ENCODE measurements around the gene HSPG2.

DNA sequence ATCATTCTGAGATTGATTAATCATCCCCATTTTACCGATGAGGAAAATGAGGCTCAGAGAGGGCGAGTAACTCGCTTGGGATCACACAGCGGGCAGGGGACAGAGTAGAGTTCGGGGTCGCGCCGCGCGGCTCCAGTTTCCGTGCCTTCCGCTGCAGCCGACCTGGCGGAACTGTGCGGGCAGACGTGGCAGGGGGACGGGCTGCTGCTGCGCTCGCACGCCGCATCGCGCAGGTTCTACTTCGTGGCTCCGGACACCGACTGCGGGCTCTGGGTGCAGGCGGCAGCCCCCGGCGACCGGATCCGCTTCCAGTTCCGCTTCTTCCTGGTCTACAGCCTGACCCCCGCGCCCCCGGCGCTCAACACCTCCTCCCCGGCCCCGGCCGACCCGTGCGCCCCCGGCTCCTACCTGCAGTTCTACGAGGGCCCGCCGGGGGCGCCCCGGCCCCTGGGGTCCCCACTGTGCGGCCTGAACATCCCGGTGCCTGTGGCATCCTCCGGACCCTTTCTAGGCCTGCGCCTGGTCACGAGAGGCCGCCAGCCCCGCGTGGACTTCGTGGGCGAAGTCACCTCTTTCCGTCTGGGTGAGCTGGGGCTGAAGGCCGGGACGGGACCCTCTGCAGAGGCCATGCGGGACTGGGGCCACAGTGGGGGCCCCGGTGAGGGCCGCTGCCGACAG, 122.7 kb downstream of the HSPG2 start:
- TF ChIP-seq GATA1 (IDR thresholded peaks at IDR 0.05; ENCODE audit: low read depth, low read length) (no peak), POLR2A (IDR thresholded peaks at IDR 0.05; ENCODE audit: low read length) (no peak)
